GM15510 (cell line): ENCODE measurements around the gene DLGAP1.

ENCODE experiments used
- POLR2A ChIP-seq: IDR thresholded peaks from 3 replicates; pipeline ENCODE4 v1.6.1; 2011; ENCODE audit warnings: borderline replicate concordance; ENCODE audit not compliant: insufficient read length; ENCODE audit errors: extremely low read depth

DLGAP1 gene

GRCh38 chr18:3566851-3567250, 888.3 kb downstream of the DLGAP1 start:
- TF ChIP-seq POLR2A, result no peak

- TF ChIP-seq POLR2A, result no peak
Measured at GRCh38 chr18:3560755-3561154, 894.4 kb downstream of the DLGAP1 start.

GRCh38 chr18:3554811-3555427, 900.2 kb downstream of the DLGAP1 start:
- TF ChIP-seq POLR2A, result no peak

GRCh38 chr18:3554091-3554601, 901.0 kb downstream of the DLGAP1 start:
- no peak for TF ChIP-seq POLR2A

GRCh38 chr18:3552305-3552704, 902.8 kb downstream of the DLGAP1 start:
- no peak for TF ChIP-seq POLR2A

- TF ChIP-seq POLR2A, result no peak
Measured at GRCh38 chr18:3547891-3548615, 907.1 kb downstream of the DLGAP1 start.

- no peak for TF ChIP-seq POLR2A
Measured at GRCh38 chr18:3546106-3546505, 909.0 kb downstream of the DLGAP1 start.

GRCh38 chr18:3544537-3544936, 910.6 kb downstream of the DLGAP1 start:
- no peak for TF ChIP-seq POLR2A

GRCh38 chr18:3541549-3542386, 913.3 kb downstream of the DLGAP1 start:
- TF ChIP-seq POLR2A, result no peak

- TF ChIP-seq POLR2A, result no peak
Measured at GRCh38 chr18:3540805-3541548, 914.1 kb downstream of the DLGAP1 start.

GRCh38 chr18:3538954-3539617, 916.0 kb downstream of the DLGAP1 start:
- no peak for TF ChIP-seq POLR2A

GRCh38 chr18:3538456-3538855, 916.7 kb downstream of the DLGAP1 start:
- no peak for TF ChIP-seq POLR2A

GRCh38 chr18:3530807-3531206, 924.3 kb downstream of the DLGAP1 start:
- TF ChIP-seq POLR2A, result no peak

GRCh38 chr18:3529601-3530000, 925.5 kb downstream of the DLGAP1 start:
- no peak for TF ChIP-seq POLR2A

GRCh38 chr18:3529077-3529476, 926.0 kb downstream of the DLGAP1 start:
- TF ChIP-seq POLR2A, result no peak

- TF ChIP-seq POLR2A, result no peak
Measured at GRCh38 chr18:3528231-3528630, 926.9 kb downstream of the DLGAP1 start.
